Lung (tissue), 12 donors: ENCODE data around the gene NDUFAF5. TPM values are rescaled to one million over a fixed set of nuclear protein-coding genes. Genes with fewer than 3 reads are reported as not detected.
A peak's percentile ranks its signal among the peaks of the same experiment; 100 is the strongest.

Experiments used
- ATAC-seq: fragments of 200-7000 bp; cut with Tn5 transposase; one replicate; pipeline ENCODE4 v1.9.1; 2020; ENCODE audit warnings: moderate number of reproducible peaks; ENCODE audit not compliant: insufficient read depth, low FRiP score
- DNase-seq, 3 donors: peaks; one replicate each; pipeline ENCODE4 v3.0.0-alpha.2; 2013 to 2017
- H3K27ac ChIP-seq, 2 donors: one replicate each; pipeline ENCODE4 v1.5.1; 2013; ENCODE audit warnings: mild to moderate bottlenecking in 2 of 2, moderate library complexity in 2 of 2, control low read depth in 1 of 2, inconsistent platforms in 1 of 2, low read depth in 1 of 2, low read length in 1 of 2
- H3K27me3 ChIP-seq, 3 donors: one replicate each; pipeline ENCODE4 v1.5.1; 2013; ENCODE audit warnings: low read length in 2 of 3; ENCODE audit not compliant: control insufficient read depth in 3 of 3, insufficient read depth in 3 of 3
- H3K36me3 ChIP-seq, 4 donors: one replicate each; pipeline ENCODE4 v1.5.1; 2013; ENCODE audit warnings: low read length in 4 of 4, mild to moderate bottlenecking in 1 of 4, moderate library complexity in 1 of 4; ENCODE audit not compliant: control insufficient read depth in 4 of 4, insufficient read depth in 4 of 4
- H3K4me1 ChIP-seq, 5 donors: one replicate each; pipeline ENCODE4 v1.5.1; 2013; ENCODE audit warnings: low read length in 5 of 5, mild to moderate bottlenecking in 2 of 5, moderate library complexity in 1 of 5; ENCODE audit not compliant: control insufficient read depth in 5 of 5, insufficient read depth in 5 of 5
- H3K4me3 ChIP-seq: one replicate; pipeline ENCODE4 v1.5.1; 2013; ENCODE audit warnings: mild to moderate bottlenecking, control low read depth, moderate library complexity
- H3K9ac ChIP-seq, 2 donors: one replicate each; pipeline ENCODE4 v1.5.1; 2013; ENCODE audit warnings: low read length in 2 of 2, control low read depth in 1 of 2; ENCODE audit not compliant: insufficient read depth in 1 of 2
- H3K9me3 ChIP-seq, 4 donors: one replicate each; pipeline ENCODE4 v1.5.1; 2013; ENCODE audit warnings: low read length in 3 of 4, mild to moderate bottlenecking in 1 of 4, moderate library complexity in 1 of 4; ENCODE audit not compliant: control insufficient read depth in 4 of 4, insufficient read depth in 3 of 4
- CTCF ChIP-seq: IDR thresholded peaks from 2 replicates; pipeline ENCODE4 v1.5.1; 2012; ENCODE audit warnings: mild to moderate bottlenecking; ENCODE audit errors: control extremely low read depth, extremely low read depth
- WGBS, 2 donors: extraction: QIAGEN DNeasy Blood & Tissue Kit; methylation state at CpG; one replicate each; pipeline ENCODE4 v1.1.7; 2013; 5-methylcytosine and 5-hydroxymethylcytosine counted together
- polyA plus RNA-seq, 2 donors: library from polyadenylated mRNA; stranded (reverse); fragments of 200-250 nt; gene quantifications; one replicate each; pipeline ENCODE4 v1.2.1, GENCODE V29; 2013
- total RNA-seq, 2 donors: library from RNA; depleted of rRNA in 1 of 2; stranded (reverse); fragments of >200 nt in 1 of 2; gene quantifications; one replicate each; pipeline ENCODE4 v1.2.1, GENCODE V29; 2014 to 2021
- donor health status: control.
- donor health status: control.
- donor health status: Bipolar disorder and iron deficiency.
- donor health status: healthy.
- donor health status: DM: yes; HTN: yes; CAD: no.

Gene NDUFAF5
- total and polyA plus RNA-seq, 4 donors: 11.3 to 29.8 (median 20.2) TPM

GRCh38 chr20:13775867-13776266 lies 9.0 kb upstream of the NDUFAF5 start:
- TF ChIP-seq CTCF: no peak
- H3K4me3 ChIP-seq: no peak overlapping the region
- H3K27ac ChIP-seq: no peak overlapping the region
- ATAC-seq: no peak
- 73 to 77% methylated on average over 4 of the region's 4 CpGs for WGBS, 2 donors
- H3K27me3 ChIP-seq: no peaks in the 10 kb centered on the region
- H3K9ac ChIP-seq: no peak overlapping the region
- H3K9me3 ChIP-seq: no peaks in the 10 kb centered on the region
- peaks cover 9 to 42% (median 19%) of the 10 kb centered on the region in 4 donors for H3K36me3 ChIP-seq
- DNase-seq: no peak
- peaks cover 0 to 7% (median 0%) of the 10 kb centered on the region in 5 donors for H3K4me1 ChIP-seq

GRCh38 chr20:13777171-13777601 lies 7.6 kb upstream of the NDUFAF5 start:
- no peaks in the 10 kb centered on the region for H3K9me3 ChIP-seq
- DNase-seq (no peak), ATAC-seq (no peak)
- no peak for TF ChIP-seq CTCF
- H3K9ac ChIP-seq: no peak overlapping the region
- H3K27ac ChIP-seq: no peak overlapping the region
- no peaks in the 10 kb centered on the region for H3K27me3 ChIP-seq
- no peak overlapping the region for H3K4me3 ChIP-seq
- H3K4me1 ChIP-seq: peaks cover 0 to 8% (median 0%) of the 10 kb centered on the region in 5 donors
- H3K36me3 ChIP-seq: peaks cover 12 to 44% (median 23%) of the 10 kb centered on the region in 4 donors
- WGBS, 2 donors: 69 to 74% methylated on average over 4 of the region's 4 CpGs

GRCh38 chr20:13778827-13779226 lies 6.0 kb upstream of the NDUFAF5 start:
- Histone ChIP-seq H3K9me3 (no peaks in the 10 kb centered on the region), H3K4me3 (no peak overlapping the region), H3K27me3 (no peaks in the 10 kb centered on the region), H3K36me3 (peaks cover 12 to 45% (median 24%) of the 10 kb centered on the region in 4 donors), H3K27ac (no peak overlapping the region), H3K9ac (no peak overlapping the region), H3K4me1 (peaks cover 2 to 8% (median 5%) of the 10 kb centered on the region in 5 donors)
- DNase-seq (no peak), ATAC-seq (no peak)
- 94% methylated on average over 3 of the region's 3 CpGs for WGBS, 2 donors
- no peak for TF ChIP-seq CTCF

- H3K4me3 ChIP-seq: no peak overlapping the region
- whole genome bisulfite sequencing, 2 donors: 93 to 97% methylated on average over 13 of the region's 13 CpGs
- DNase-seq (no peak), ATAC-seq (no peak)
- peaks cover 5 to 18% (median 8%) of the 10 kb centered on the region in 5 donors for H3K4me1 ChIP-seq
- H3K9ac ChIP-seq: peak overlapping the region; percentile 65 to 90
- no peaks in the 10 kb centered on the region for H3K9me3 ChIP-seq
- no peak overlapping the region for H3K27ac ChIP-seq
- H3K27me3 ChIP-seq: no peaks in the 10 kb centered on the region
- no peak for TF ChIP-seq CTCF
- H3K36me3 ChIP-seq: peaks cover 8 to 27% (median 11%) of the 10 kb centered on the region in 4 donors
These were observed 1.3 kb upstream of the NDUFAF5 start for GRCh38 chr20:13783528-13783927.
